ENCODE results near the gene PPFIBP2. TPM values are rescaled to one million over a fixed set of nuclear protein-coding genes. Genes with fewer than 3 reads are reported as not detected.

PPFIBP2 gene
- total and polyA plus RNA-seq, 10 of the 15 experiments (the other 5 are each of a cell fraction or from before 2014, with no cell fraction given) = 17.3 to 56.3 (median 39.2) TPM

DNA sequence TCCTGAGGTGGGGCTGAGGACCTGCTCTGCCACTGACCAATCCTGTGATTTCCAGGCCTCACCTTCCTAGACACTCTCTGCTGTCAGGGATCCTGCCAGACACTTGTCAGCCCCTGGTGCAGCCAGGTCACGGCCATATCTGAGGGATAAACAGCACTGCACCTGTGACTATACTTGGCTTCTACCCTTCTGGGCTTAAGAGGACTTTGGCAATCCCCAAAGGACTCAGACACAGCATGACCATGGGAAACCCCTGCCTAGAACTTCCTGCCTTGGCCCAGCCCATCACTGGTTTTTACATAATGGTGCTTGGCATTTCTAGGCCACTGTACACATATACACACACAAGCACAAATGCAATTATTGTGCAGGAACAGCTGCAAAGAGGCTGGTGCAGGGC lies 40.1 kb upstream of the PPFIBP2 start (continued):
- TF ChIP-seq KAT2A (conservative IDR thresholded peaks at IDR 0.05; ENCODE audit: control insufficient read depth, low read depth, low read length) = no peak
- TF ChIP-seq TCF3 (IDR thresholded peaks at IDR 0.05; ENCODE audit: borderline replicate concordance, insufficient read depth, low read depth, low read length) = no peak
- TF ChIP-seq BACH1 (IDR thresholded peaks at IDR 0.05; ENCODE audit: borderline replicate concordance) = no peak
- TF ChIP-seq, protein P1, sequence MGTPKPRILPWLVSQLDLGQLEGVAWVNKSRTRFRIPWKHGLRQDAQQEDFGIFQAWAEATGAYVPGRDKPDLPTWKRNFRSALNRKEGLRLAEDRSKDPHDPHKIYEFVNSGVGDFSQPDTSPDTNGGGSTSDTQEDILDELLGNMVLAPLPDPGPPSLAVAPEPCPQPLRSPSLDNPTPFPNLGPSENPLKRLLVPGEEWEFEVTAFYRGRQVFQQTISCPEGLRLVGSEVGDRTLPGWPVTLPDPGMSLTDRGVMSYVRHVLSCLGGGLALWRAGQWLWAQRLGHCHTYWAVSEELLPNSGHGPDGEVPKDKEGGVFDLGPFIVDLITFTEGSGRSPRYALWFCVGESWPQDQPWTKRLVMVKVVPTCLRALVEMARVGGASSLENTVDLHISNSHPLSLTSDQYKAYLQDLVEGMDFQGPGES (IDR thresholded peaks at IDR 0.05) = no peak
- no peak for TF ChIP-seq TAF1 (IDR thresholded peaks at IDR 0.05; ENCODE audit: borderline replicate concordance, low read depth, low read length)
- TF ChIP-seq, protein P2, sequence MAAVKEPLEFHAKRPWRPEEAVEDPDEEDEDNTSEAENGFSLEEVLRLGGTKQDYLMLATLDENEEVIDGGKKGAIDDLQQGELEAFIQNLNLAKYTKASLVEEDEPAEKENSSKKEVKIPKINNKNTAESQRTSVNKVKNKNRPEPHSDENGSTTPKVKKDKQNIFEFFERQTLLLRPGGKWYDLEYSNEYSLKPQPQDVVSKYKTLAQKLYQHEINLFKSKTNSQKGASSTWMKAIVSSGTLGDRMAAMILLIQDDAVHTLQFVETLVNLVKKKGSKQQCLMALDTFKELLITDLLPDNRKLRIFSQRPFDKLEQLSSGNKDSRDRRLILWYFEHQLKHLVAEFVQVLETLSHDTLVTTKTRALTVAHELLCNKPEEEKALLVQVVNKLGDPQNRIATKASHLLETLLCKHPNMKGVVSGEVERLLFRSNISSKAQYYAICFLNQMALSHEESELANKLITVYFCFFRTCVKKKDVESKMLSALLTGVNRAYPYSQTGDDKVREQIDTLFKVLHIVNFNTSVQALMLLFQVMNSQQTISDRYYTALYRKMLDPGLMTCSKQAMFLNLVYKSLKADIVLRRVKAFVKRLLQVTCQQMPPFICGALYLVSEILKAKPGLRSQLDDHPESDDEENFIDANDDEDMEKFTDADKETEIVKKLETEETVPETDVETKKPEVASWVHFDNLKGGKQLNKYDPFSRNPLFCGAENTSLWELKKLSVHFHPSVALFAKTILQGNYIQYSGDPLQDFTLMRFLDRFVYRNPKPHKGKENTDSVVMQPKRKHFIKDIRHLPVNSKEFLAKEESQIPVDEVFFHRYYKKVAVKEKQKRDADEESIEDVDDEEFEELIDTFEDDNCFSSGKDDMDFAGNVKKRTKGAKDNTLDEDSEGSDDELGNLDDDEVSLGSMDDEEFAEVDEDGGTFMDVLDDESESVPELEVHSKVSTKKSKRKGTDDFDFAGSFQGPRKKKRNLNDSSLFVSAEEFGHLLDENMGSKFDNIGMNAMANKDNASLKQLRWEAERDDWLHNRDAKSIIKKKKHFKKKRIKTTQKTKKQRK (IDR thresholded peaks at IDR 0.05; ENCODE audit: low read depth, low read length) = no peak
- TF ChIP-seq MEF2A (IDR thresholded peaks at IDR 0.05; ENCODE audit: insufficient read depth, low read depth, low read length) = no peak
- TF ChIP-seq KDM1A (IDR thresholded peaks at IDR 0.05; ENCODE audit: borderline replicate concordance) = no peak
- TF ChIP-seq, protein P3, sequence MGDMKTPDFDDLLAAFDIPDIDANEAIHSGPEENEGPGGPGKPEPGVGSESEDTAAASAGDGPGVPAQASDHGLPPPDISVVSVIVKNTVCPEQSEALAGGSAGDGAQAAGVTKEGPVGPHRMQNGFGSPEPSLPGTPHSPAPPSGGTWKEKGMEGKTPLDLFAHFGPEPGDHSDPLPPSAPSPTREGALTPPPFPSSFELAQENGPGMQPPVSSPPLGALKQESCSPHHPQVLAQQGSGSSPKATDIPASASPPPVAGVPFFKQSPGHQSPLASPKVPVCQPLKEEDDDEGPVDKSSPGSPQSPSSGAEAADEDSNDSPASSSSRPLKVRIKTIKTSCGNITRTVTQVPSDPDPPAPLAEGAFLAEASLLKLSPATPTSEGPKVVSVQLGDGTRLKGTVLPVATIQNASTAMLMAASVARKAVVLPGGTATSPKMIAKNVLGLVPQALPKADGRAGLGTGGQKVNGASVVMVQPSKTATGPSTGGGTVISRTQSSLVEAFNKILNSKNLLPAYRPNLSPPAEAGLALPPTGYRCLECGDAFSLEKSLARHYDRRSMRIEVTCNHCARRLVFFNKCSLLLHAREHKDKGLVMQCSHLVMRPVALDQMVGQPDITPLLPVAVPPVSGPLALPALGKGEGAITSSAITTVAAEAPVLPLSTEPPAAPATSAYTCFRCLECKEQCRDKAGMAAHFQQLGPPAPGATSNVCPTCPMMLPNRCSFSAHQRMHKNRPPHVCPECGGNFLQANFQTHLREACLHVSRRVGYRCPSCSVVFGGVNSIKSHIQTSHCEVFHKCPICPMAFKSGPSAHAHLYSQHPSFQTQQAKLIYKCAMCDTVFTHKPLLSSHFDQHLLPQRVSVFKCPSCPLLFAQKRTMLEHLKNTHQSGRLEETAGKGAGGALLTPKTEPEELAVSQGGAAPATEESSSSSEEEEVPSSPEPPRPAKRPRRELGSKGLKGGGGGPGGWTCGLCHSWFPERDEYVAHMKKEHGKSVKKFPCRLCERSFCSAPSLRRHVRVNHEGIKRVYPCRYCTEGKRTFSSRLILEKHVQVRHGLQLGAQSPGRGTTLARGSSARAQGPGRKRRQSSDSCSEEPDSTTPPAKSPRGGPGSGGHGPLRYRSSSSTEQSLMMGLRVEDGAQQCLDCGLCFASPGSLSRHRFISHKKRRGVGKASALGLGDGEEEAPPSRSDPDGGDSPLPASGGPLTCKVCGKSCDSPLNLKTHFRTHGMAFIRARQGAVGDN (IDR thresholded peaks at IDR 0.05) = peak; percentile 33; the same call in 1 of the 2 replicates
- TF ChIP-seq, protein P4, sequence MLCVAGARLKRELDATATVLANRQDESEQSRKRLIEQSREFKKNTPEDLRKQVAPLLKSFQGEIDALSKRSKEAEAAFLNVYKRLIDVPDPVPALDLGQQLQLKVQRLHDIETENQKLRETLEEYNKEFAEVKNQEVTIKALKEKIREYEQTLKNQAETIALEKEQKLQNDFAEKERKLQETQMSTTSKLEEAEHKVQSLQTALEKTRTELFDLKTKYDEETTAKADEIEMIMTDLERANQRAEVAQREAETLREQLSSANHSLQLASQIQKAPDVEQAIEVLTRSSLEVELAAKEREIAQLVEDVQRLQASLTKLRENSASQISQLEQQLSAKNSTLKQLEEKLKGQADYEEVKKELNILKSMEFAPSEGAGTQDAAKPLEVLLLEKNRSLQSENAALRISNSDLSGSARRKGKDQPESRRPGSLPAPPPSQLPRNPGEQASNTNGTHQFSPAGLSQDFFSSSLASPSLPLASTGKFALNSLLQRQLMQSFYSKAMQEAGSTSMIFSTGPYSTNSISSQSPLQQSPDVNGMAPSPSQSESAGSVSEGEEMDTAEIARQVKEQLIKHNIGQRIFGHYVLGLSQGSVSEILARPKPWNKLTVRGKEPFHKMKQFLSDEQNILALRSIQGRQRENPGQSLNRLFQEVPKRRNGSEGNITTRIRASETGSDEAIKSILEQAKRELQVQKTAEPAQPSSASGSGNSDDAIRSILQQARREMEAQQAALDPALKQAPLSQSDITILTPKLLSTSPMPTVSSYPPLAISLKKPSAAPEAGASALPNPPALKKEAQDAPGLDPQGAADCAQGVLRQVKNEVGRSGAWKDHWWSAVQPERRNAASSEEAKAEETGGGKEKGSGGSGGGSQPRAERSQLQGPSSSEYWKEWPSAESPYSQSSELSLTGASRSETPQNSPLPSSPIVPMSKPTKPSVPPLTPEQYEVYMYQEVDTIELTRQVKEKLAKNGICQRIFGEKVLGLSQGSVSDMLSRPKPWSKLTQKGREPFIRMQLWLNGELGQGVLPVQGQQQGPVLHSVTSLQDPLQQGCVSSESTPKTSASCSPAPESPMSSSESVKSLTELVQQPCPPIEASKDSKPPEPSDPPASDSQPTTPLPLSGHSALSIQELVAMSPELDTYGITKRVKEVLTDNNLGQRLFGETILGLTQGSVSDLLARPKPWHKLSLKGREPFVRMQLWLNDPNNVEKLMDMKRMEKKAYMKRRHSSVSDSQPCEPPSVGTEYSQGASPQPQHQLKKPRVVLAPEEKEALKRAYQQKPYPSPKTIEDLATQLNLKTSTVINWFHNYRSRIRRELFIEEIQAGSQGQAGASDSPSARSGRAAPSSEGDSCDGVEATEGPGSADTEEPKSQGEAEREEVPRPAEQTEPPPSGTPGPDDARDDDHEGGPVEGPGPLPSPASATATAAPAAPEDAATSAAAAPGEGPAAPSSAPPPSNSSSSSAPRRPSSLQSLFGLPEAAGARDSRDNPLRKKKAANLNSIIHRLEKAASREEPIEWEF (IDR thresholded peaks at IDR 0.05; ENCODE audit: insufficient replicate concordance, low read depth, low read length) = no peak
- TF ChIP-seq, protein P5, sequence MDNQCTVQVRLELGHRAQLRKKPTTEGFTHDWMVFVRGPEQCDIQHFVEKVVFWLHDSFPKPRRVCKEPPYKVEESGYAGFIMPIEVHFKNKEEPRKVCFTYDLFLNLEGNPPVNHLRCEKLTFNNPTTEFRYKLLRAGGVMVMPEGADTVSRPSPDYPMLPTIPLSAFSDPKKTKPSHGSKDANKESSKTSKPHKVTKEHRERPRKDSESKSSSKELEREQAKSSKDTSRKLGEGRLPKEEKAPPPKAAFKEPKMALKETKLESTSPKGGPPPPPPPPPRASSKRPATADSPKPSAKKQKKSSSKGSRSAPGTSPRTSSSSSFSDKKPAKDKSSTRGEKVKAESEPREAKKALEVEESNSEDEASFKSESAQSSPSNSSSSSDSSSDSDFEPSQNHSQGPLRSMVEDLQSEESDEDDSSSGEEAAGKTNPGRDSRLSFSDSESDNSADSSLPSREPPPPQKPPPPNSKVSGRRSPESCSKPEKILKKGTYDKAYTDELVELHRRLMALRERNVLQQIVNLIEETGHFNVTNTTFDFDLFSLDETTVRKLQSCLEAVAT (IDR thresholded peaks at IDR 0.05) = no peak
- TF ChIP-seq ASH2L (IDR thresholded peaks at IDR 0.05; ENCODE audit: borderline replicate concordance, low read depth) = no peak
- no peak for TF ChIP-seq ZBED1 (IDR thresholded peaks at IDR 0.05; ENCODE audit: borderline replicate concordance)

Measured in GM12878 (cell line).